ENCODE results near the gene PHYKPL. TPM values are rescaled to one million over a fixed set of nuclear protein-coding genes. Genes with fewer than 3 reads are reported as not detected.

PHYKPL gene
- total RNA-seq, 4 donors from 2014 or later, result 37.3 to 51.2 (median 41.6) TPM

DNA sequence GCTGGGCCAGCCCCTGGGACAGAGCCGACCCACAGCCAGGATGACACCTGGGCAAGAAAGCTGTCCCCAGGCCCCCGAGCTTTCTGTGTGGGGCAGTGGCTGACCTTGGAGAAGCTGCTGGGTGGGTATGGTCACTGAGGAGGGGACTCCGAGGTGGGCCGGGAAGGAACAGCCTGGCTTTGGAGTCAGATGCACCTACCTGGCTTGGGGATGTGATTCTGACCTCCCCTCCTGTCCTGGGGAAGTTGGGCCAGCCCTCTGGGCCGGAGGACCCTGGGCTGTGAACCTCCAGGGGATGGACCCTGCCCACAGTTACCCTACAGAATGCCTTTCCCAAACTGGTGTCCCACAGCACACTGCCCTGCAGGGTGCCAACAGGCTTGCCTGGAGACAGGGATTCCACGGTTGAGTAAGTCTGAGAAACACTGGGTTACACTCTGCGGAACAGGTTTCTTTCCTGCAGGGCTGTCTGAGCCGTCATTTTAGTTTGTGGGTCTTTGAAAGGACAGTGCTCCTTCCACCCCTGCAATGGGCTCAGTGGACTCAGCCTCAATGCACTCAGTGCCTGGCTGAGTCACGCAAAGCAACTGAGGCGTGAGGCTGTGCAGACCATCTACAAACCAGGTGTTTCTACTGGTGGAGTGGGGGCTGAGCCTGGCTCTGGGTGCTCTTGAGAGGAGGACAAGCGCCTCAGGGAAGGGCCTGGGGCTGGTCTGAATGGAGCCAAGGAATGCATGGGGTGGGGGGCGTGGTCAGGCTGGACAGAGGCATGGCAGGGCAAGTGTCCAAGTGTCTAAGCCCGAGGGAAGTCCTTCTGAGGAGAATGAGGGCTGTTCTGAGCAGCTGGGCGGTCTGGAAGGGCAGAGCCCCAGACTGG, 41.3 kb upstream of the PHYKPL start:
- H3K36me3 ChIP-seq, result no peaks in the 10 kb centered on the region
- TF ChIP-seq EP300 (IDR thresholded peaks at IDR 0.05) (no peak), POLR2A (IDR thresholded peaks at IDR 0.05) (no peak), POLR2AphosphoS5 (IDR thresholded peaks at IDR 0.05) (no peak)
- TF ChIP-seq, protein P1, sequence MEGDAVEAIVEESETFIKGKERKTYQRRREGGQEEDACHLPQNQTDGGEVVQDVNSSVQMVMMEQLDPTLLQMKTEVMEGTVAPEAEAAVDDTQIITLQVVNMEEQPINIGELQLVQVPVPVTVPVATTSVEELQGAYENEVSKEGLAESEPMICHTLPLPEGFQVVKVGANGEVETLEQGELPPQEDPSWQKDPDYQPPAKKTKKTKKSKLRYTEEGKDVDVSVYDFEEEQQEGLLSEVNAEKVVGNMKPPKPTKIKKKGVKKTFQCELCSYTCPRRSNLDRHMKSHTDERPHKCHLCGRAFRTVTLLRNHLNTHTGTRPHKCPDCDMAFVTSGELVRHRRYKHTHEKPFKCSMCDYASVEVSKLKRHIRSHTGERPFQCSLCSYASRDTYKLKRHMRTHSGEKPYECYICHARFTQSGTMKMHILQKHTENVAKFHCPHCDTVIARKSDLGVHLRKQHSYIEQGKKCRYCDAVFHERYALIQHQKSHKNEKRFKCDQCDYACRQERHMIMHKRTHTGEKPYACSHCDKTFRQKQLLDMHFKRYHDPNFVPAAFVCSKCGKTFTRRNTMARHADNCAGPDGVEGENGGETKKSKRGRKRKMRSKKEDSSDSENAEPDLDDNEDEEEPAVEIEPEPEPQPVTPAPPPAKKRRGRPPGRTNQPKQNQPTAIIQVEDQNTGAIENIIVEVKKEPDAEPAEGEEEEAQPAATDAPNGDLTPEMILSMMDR (IDR thresholded peaks at IDR 0.05), result no peak
- peaks cover 37% of the 10 kb centered on the region for H3K27me3 ChIP-seq
- peaks cover 0 to 7% (median 0%) of the 10 kb centered on the region in 3 donors for H3K9me3 ChIP-seq
- H3K4me1 ChIP-seq, result no peaks in the 10 kb centered on the region
- ATAC-seq, result no peak
- no peak overlapping the region for H3K4me3 ChIP-seq
- WGBS, 2 donors (ENCODE audit: low coverage in 1 of 2), result 80% methylated on average over 1 of the region's 14 CpGs; no CpG with 5 or more reads in 1 of the 2 donors
- H3K27ac ChIP-seq, result no peak overlapping the region

DNA sequence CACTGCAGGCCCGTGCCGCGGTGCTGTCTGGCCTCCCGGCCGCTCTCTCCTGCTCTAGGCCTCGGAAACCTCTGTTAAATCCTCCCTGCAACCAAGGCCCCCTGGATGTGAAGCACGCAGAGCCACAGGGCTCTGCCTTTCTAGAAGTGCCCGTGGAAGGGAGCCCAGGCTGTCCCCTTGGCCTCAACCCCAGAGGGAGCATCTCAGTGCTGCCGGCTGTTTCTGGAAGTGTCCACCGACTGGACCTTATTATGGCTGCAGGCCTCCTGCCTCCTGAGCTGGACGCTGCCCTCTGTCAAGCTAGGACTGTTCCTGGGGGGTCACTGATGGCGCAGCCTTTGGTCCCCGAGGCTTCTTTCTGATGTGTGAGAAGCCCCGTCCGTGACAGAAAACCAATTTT, 40.4 kb upstream of the PHYKPL start:
- no peaks in the 10 kb centered on the region for H3K4me1 ChIP-seq
- no peak overlapping the region for H3K27ac ChIP-seq
- H3K9me3 ChIP-seq, result peaks cover 0 to 7% (median 0%) of the 10 kb centered on the region in 3 donors
- no peaks in the 10 kb centered on the region for H3K36me3 ChIP-seq
- ATAC-seq, result no peak
- no peak overlapping the region for H3K4me3 ChIP-seq
- 62% methylated on average over 5 of the region's 15 CpGs; no CpG with 5 or more reads in 1 of the 2 donors for WGBS, 2 donors (ENCODE audit: low coverage in 1 of 2)
- no peak for TF ChIP-seq EP300 (IDR thresholded peaks at IDR 0.05)
- TF ChIP-seq, protein P1 (IDR thresholded peaks at IDR 0.05), result no peak
- TF ChIP-seq POLR2A (IDR thresholded peaks at IDR 0.05), result no peak
- TF ChIP-seq POLR2AphosphoS5 (IDR thresholded peaks at IDR 0.05), result no peak
- H3K27me3 ChIP-seq, result peaks cover 29% of the 10 kb centered on the region

DNA sequence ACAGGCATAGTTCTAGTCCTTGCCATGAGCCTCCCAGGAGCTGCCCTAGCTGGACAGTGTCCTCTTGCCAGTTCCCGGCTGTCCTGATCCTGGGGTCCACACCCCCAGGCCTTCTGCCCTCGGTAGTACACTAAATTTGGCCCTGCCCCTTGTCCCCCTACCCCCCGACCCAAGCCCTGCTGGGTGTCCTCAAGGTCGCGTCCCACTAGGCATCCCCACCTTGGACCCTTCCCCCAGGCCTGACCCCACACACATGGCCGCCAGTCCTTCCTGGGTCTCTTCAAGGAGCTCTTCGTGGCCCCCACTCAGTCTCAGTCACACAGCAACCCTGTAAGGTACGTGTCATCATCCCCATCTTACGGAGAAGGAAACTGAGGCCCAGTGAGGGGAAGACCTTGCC, 40.0 kb upstream of the PHYKPL start:
- Histone ChIP-seq H3K4me1 (no peaks in the 10 kb centered on the region), H3K27me3 (peaks cover 25% of the 10 kb centered on the region), H3K36me3 (no peaks in the 10 kb centered on the region), H3K9me3 (peaks cover 0 to 7% (median 0%) of the 10 kb centered on the region in 3 donors), H3K4me3 (no peak overlapping the region), H3K27ac (no peak overlapping the region)
- no peak for TF ChIP-seq POLR2AphosphoS5 (IDR thresholded peaks at IDR 0.05)
- TF ChIP-seq, protein P1 (IDR thresholded peaks at IDR 0.05), result no peak
- no peak for TF ChIP-seq EP300 (IDR thresholded peaks at IDR 0.05)
- no peak for TF ChIP-seq POLR2A (IDR thresholded peaks at IDR 0.05)
- ATAC-seq, result no peak
- WGBS, 2 donors (ENCODE audit: low coverage in 1 of 2), result 97 to 100% methylated on average over 3 to 6 of the region's 9 CpGs

DNA sequence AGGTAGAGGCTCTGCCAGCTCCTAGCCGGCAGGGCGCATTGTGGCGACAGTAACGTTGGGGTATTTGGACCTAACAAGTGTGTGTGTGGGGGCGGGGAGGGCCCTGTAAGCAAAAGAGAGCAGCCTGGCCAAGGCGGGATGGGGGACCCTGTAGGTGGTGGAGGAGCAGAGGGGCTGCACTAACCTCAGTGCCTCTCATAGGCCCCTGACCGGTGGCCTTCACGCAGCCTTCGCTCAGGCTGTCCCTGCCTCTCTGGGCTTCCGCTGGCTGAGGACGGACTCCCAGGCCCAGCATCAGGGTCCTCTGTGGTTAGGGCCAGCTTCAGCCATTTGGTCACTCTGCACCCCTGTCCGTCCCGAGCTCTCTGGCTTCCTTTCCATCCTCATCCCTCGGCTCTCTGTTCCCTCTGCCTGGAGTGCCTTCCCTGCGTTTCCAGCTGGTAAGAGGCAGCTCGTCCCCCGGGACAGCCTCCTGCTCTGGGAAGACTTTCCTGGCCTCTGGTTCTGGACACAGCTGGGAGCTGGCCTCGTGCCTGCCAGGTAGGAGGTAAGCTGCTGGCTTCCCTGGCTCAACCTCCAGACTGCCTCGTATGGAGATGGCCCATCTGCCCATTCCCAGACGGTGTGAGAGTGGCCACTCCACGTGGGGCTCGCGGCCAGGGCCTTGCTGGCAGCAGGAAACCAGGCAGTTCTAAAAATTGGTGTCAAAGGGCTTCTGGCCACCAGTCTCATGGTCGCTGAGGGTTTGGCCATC, 39.3 kb upstream of the PHYKPL start:
- Histone ChIP-seq H3K9me3 (peaks cover 0 to 7% (median 0%) of the 10 kb centered on the region in 3 donors), H3K36me3 (no peaks in the 10 kb centered on the region), H3K4me3 (no peak overlapping the region), H3K27me3 (peaks cover 23% of the 10 kb centered on the region), H3K4me1 (no peaks in the 10 kb centered on the region), H3K27ac (no peak overlapping the region)
- 75% methylated on average over 12 of the region's 24 CpGs; no CpG with 5 or more reads in 1 of the 2 donors for WGBS, 2 donors (ENCODE audit: low coverage in 1 of 2)
- TF ChIP-seq POLR2A (IDR thresholded peaks at IDR 0.05) (no peak), EP300 (IDR thresholded peaks at IDR 0.05) (no peak), POLR2AphosphoS5 (IDR thresholded peaks at IDR 0.05) (no peak)
- TF ChIP-seq, protein P1 (IDR thresholded peaks at IDR 0.05), result no peak
- no peak for ATAC-seq
